Globus pallidus (tissue), 1 donor: ENCODE data around the gene SLC44A1.

Experiments used
- DNase-seq: peaks from one replicate; pipeline ENCODE4 v3.0.0-alpha.2; 2015; ENCODE audit warnings: low spot score

Gene SLC44A1

GRCh38 chr9:105305856-105306255, 61.4 kb downstream of the SLC44A1 start:
- DNase-seq: no peak

GRCh38 chr9:105306351-105307140, 62.1 kb downstream of the SLC44A1 start:
- DNase-seq: no peak

DNA sequence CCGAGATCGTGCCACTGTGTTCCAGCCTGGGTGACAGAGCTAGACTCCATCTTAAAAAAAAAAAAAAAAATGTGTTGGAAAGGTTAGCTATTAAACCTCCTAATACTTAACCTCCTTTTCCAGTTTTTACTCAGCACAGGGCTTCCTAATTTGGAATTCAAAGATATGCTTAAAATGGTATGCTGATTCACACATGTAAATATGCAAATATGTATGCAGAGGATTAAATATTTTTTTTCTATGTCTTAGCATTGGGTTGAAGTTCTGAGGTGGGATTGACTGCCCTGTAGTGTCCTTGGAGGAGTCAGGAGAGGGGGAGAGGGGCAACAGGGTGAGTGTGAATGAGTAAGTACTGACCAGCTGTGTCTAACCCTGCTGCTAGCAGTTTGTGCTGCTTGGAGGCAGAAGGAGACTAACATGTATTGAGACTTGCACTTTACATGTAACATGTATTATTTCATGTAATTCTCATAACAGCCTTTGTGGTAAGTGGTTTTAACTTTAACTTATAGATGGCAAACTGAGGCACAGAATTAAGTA, 63.2 kb downstream of the SLC44A1 start:
- DNase-seq: no peak

GRCh38 chr9:105308461-105309341, 64.2 kb downstream of the SLC44A1 start:
- DNase-seq: no peak

- DNase-seq: peak; percentile 94
These were observed 65.1 kb downstream of the SLC44A1 start for GRCh38 chr9:105309531-105309931.

DNA sequence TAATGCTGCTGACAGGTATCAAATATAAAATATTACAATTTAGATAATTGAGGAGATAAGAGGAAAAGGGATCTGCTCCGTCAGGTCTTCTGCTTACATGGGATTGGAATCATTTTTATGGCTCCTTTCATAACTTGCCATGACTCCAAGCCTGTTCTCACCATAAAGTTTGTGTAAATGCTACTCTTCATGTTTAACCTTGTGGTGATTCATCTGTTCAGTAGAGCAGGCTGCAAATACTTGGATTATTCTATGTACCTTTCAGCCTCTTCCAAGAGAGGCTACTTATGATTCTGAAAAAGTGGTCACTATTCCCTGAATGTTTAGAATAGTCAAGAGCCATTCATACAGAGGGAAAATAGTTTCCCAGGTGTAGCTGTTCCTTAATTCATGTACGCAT, 66.9 kb downstream of the SLC44A1 start:
- DNase-seq: no peak

- DNase-seq: no peak
These were observed 68.8 kb downstream of the SLC44A1 start for GRCh38 chr9:105313238-105313637.

DNA sequence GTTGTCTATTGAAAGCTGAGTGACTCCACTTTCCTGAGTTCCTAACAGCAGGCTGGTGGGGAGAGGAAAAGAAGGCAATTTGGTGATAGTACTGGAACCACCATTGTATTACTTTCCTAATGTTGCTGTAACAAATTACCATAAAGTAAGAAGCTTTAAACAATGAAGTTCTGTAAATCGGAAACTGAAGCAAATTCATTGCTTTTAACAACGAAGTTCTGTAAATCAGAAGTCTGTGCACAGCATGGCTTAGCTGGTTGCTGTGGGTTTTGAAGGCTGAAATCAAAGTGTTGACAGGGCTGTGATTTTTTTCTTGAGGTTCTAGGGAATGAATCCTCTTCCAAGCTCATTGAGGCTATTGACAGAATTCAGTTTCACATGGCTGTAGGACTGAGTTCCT, 72.3 kb downstream of the SLC44A1 start:
- no peak for DNase-seq

DNA sequence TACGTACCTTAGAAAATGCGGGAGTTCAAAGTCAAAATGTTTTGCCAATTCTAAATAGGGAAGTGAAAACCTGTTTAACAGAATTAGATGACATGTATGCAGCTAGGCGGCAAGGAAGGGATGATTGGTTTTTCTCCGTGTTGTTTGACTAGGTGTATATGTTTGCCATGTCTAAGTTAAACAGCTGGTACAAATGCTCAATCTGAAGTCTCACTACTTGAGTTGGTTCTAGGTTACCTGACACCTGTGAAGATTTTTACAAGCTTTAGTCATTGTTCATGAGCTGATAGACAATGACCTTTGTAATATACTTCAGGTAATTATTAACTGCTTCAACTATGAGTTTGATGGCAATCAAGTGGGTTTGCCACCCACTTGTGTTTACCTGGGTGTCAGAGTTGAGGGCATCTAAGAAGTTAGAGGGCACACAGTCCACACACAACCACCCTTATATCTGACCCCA, 74.3 kb downstream of the SLC44A1 start:
- DNase-seq: no peak

- DNase-seq: no peak
These were observed 74.9 kb downstream of the SLC44A1 start for GRCh38 chr9:105319202-105319813.

GRCh38 chr9:105320568-105320967, 76.1 kb downstream of the SLC44A1 start:
- DNase-seq: no peak

DNA sequence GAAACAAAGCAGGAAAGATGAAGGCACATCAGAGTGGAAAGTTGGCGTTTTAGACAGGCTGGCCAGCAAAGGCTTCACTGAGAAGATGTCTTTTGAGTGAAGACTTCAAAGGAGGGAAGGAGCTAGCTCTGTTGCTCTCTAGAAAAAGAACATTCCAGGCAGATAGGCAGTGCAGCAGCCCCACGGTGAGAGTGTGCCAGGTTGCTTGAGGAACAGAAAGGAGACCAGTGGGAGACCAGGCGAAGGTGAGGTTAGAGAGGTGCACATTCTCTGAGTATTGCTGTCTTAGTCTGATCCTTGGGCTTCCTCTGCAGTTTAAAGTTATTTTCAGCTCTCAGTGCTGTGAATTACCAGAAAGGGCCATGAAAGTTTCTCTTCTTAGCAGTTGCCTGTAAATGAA, 83.8 kb downstream of the SLC44A1 start:
- DNase-seq: no peak

DNA sequence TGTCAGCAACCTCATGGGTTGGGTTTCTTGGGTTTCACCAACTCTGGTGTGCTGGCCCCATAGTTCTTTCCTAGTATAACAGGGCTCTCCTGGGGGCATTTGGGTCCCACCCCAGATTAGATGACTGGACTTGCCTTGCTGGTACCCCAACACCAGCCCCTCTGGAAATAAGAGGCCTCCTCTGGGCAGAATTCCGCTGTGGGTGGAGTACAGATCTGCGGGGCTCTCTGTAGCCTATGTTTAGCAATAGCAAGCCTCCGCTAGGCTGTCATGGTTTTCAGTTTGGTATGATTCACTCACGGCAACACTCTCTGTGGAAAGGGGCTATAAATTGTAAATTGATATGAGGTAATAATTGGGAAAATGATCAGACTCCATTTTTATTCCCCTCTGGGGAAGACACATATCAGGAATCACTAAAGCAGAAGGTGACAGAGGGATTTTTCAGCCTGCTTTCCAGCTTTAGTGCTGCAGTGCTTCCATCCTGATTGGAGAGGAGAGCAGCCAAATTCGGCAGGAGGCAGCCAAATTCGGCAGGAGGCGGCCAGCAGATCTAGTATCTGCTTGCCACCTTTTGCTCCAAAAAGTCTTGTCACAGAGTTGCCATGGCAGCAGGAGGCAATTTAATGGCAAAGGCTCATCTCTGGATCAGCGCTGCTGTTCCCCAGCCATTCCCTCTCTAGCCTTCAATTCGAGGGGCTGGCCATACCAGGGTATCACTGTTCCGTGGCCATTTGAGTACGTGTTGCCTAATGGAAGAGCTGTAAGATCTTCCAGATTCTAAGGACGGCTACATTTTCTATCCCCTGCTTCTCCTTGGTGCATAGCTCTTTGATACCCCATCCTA, 84.6 kb downstream of the SLC44A1 start:
- DNase-seq: no peak

- DNase-seq: no peak
These were observed 85.2 kb downstream of the SLC44A1 start for GRCh38 chr9:105329719-105330062.

GRCh38 chr9:105330201-105330600, 85.8 kb downstream of the SLC44A1 start:
- DNase-seq: no peak

DNA sequence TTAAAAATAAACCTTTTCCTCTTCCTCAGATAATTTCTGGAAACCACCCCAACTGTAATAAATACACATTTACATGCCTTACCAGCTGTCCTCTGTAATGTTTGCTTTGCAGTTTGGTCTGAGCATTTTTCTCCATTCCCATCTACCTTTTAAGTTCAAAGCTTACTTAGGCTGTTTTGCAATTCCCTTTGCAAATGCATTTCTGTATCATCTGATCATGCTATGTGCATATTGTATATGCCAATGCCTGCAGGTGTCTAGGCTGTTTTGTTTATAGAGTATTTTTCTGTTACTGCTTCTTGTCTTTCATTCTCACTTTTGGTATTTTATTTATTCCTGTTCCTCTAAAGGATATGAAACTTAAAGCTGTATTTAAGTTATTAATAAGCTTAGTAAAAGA, 86.3 kb downstream of the SLC44A1 start:
- DNase-seq: no peak

- DNase-seq: no peak
These were observed 86.7 kb downstream of the SLC44A1 start for GRCh38 chr9:105331160-105331559.

DNA sequence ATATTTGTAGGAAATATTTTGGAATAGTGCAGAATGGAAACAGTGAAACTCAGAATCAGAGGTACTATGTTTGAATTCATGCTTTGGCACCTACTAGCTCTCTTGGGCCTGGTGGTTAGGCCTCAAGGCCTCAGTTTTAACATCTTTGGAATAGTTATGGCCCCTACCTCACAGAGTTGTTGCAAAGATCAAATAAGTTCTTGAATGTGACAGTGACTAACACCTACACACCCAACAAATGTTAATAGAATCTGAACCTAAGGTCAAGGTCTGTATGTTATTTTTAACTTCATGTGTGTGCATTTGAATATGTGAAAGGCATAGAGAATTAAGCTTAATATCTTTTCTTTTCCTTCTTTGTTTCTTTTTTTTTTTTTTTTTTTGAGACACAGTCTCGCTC, 87.3 kb downstream of the SLC44A1 start:
- DNase-seq: no peak

- no peak for DNase-seq
These were observed 88.0 kb downstream of the SLC44A1 start for GRCh38 chr9:105332471-105332870.

DNA sequence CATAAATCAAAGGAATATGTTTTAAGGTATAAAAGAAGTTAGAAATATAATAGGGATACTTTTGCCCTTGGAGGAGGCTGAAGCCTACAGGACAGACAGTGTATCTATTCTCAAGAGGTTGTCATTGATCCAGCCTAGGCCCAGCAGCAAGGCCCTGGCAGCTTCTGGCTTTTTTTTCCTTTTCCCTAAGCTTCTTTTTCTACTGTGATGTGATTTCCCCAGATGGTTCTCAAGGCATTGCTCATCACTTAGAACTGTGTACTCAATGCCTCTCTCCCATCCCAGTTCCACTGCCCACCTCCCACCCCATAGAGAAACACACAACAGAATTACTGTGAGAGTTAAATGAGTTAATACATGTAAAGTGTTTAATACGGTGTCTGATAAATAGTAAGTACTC, 88.6 kb downstream of the SLC44A1 start:
- no peak for DNase-seq

GRCh38 chr9:105333811-105334210, 89.4 kb downstream of the SLC44A1 start:
- DNase-seq: no peak

- DNase-seq: no peak
These were observed 93.9 kb downstream of the SLC44A1 start for GRCh38 chr9:105338308-105338707.
